HUES64 (cell line): ENCODE measurements around the gene PACRG.

ENCODE experiments used
- H3K27ac ChIP-seq: 2 replicates; pipeline ENCODE4 v1.7.0; 2013; ENCODE audit warnings: low read depth, low read length, inconsistent platforms
- H3K27me3 ChIP-seq: 2 replicates; pipeline ENCODE4 v1.6.1; 2013; ENCODE audit warnings: mild to moderate bottlenecking, low read length; ENCODE audit not compliant: insufficient read depth
- H3K36me3 ChIP-seq: 2 replicates; pipeline ENCODE4 v1.6.1; 2013; ENCODE audit warnings: mild to moderate bottlenecking, low read length; ENCODE audit not compliant: insufficient read depth
- H3K4me1 ChIP-seq: 2 replicates; pipeline ENCODE4 v1.6.1; 2013; ENCODE audit warnings: mild to moderate bottlenecking, low read length, moderate library complexity; ENCODE audit not compliant: insufficient read depth
- H3K4me3 ChIP-seq: 2 replicates; pipeline ENCODE4 v1.5.1; 2013; ENCODE audit warnings: mild to moderate bottlenecking, low read length, moderate library complexity
- H3K9ac ChIP-seq: 2 replicates; pipeline ENCODE4 v1.6.1; 2013; ENCODE audit warnings: mild to moderate bottlenecking, low read depth, low read length
- H3K9me3 ChIP-seq: 2 replicates; pipeline ENCODE4 v1.6.1; 2013; ENCODE audit warnings: low read depth, low read length; ENCODE audit not compliant: insufficient read depth
- WGBS: fragments of 150-250, 120-280 bp; methylation state at CpG from one replicate; pipeline ENCODE4 v1.1.7; 2013; ENCODE audit warnings: missing lambda C conversion rate; 5-methylcytosine and 5-hydroxymethylcytosine counted together

Gene PACRG

DNA sequence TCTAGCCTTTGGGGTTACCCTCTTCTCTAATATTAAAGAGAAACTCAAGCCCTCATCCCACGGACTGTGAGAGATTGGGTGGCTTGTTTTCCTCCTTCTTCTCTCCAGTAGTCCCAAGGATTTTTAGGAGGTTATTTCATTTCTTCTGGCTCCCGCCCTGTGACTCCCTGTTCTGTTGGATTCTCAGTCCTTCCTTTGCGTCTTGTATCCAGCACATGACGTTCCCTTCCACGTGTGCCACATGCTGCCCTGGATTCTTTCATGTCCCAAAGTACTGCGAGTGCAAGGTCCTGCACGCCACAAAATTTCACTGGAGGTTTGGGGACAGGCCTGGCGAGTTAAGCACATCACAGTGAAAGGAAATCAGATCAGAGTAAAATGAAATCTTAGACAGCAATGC, 213.4 kb downstream of the PACRG start:
- H3K27me3 ChIP-seq: no peaks in the 10 kb centered on the region
- no peak overlapping the region for H3K27ac ChIP-seq
- H3K4me1 ChIP-seq: peaks cover 8% of the 10 kb centered on the region
- no peaks in the 10 kb centered on the region for H3K9me3 ChIP-seq
- WGBS: 85% methylated on average over 8 of the region's 8 CpGs
- H3K9ac ChIP-seq: no peak overlapping the region; the same call in 1 of the 2 replicates
- H3K36me3 ChIP-seq: no peaks in the 10 kb centered on the region
- H3K4me3 ChIP-seq: no peak overlapping the region

GRCh38 chr6:162942866-162943265, 215.1 kb downstream of the PACRG start:
- Histone ChIP-seq H3K36me3 (no peaks in the 10 kb centered on the region), H3K9ac (no peak overlapping the region), H3K27me3 (no peaks in the 10 kb centered on the region), H3K4me1 (peaks cover 8% of the 10 kb centered on the region), H3K9me3 (no peaks in the 10 kb centered on the region), H3K27ac (no peak overlapping the region), H3K4me3 (no peak overlapping the region)
- 94% methylated on average over 2 of the region's 2 CpGs for WGBS

DNA sequence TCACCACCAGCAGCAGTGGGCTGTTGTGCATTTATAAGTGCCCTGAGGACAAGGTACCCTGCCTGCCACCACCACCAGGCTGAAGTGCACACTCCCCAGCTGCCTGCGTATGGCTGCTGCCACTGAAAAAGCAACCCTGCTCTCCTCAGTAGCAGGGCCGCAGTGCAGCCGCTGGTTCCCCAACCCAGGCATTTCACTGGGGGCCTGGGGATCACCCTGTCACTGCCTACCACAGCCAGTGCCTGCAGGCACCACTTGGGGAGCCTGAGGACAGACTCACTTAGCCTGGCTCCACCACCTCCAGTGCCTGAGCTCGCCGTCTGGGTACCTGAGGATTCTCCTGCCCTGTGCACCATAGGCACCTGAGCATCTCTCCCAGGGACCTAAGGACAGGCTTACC, 215.6 kb downstream of the PACRG start:
- no peaks in the 10 kb centered on the region for H3K9me3 ChIP-seq
- 87% methylated on average over 5 of the region's 5 CpGs for WGBS
- H3K27ac ChIP-seq: no peak overlapping the region
- no peaks in the 10 kb centered on the region for H3K36me3 ChIP-seq
- peaks cover 8% of the 10 kb centered on the region for H3K4me1 ChIP-seq
- H3K27me3 ChIP-seq: no peaks in the 10 kb centered on the region
- H3K4me3 ChIP-seq: no peak overlapping the region
- H3K9ac ChIP-seq: no peak overlapping the region

GRCh38 chr6:162951164-162951743, 223.5 kb downstream of the PACRG start:
- 90% methylated on average over 4 of the region's 4 CpGs for WGBS
- Histone ChIP-seq H3K27me3 (no peaks in the 10 kb centered on the region), H3K4me3 (no peak overlapping the region), H3K9ac (no peak overlapping the region), H3K36me3 (no peaks in the 10 kb centered on the region), H3K27ac (no peak overlapping the region), H3K4me1 (no peaks in the 10 kb centered on the region), H3K9me3 (no peaks in the 10 kb centered on the region)

DNA sequence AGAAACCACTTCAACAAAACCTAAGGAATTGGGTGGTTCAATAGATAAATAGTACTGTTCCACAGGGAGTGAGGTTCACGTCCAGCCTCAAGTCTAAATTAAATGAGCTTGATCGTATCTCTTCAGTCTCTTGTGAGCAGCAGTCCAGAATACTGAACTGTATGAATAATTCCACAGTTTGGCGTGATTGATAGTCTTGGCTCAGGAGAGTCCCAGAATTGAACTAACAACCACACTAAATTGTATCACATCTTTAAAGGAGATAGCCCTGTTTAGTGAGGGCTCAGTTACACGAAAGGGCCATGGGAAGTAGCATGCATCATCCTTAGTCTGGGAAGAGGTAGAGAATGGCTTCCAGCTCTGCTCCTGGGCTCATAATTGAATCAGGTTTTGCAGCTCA, 224.6 kb downstream of the PACRG start:
- H3K9me3 ChIP-seq: no peaks in the 10 kb centered on the region
- H3K9ac ChIP-seq: no peak overlapping the region
- H3K36me3 ChIP-seq: no peaks in the 10 kb centered on the region
- no peaks in the 10 kb centered on the region for H3K4me1 ChIP-seq
- H3K4me3 ChIP-seq: no peak overlapping the region
- H3K27me3 ChIP-seq: no peaks in the 10 kb centered on the region
- WGBS: 97% methylated on average over 4 of the region's 4 CpGs
- H3K27ac ChIP-seq: no peak overlapping the region

- no peaks in the 10 kb centered on the region for H3K9me3 ChIP-seq
These were observed 229.3 kb downstream of the PACRG start for GRCh38 chr6:162957062-162957461.

DNA sequence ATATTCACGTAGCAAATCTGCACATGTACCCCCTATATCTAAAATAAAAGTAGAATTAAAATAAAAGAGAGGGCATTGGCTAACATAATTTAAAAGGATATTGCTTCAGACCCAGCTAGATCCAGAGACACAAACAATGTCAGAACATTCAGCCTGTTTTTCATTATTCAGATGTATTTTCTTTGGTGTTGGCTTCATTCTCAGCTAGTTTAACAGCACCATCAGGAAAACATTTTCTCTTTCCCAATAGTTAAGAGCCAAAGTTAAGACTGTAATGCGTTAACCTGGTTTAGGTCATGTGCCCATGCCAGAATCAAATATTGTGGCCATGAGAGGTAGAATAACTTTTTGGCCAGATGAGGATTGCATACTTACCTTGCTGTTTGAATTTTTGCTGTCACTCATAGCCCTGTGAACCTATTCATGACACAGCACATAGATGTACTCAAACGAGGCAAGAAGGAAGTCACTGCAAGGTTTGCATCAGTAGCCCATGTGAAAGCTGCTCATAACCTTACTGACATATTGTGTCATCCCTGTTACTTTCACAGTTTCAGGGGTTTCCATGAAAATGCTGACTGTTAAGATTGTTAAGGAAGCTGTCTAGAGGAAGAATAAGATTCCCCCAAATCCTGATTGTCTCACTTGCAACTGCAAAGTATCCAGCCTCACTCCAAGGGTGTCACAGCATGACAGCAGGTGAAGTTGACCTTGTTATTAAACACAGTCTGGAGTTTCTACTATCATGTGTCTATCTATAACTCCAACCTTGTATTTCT, 233.1 kb downstream of the PACRG start:
- WGBS: 87% methylated on average over 2 of the region's 3 CpGs

More at GRCh38 chr6:162957062-162957461, 229.3 kb downstream of the PACRG start:
- no peak overlapping the region for H3K4me3 ChIP-seq
- H3K9ac ChIP-seq: no peak overlapping the region
- 91% methylated on average over 3 of the region's 3 CpGs for WGBS
- H3K27ac ChIP-seq: no peak overlapping the region
- H3K4me1 ChIP-seq: no peaks in the 10 kb centered on the region
- no peaks in the 10 kb centered on the region for H3K27me3 ChIP-seq
- no peaks in the 10 kb centered on the region for H3K36me3 ChIP-seq

DNA sequence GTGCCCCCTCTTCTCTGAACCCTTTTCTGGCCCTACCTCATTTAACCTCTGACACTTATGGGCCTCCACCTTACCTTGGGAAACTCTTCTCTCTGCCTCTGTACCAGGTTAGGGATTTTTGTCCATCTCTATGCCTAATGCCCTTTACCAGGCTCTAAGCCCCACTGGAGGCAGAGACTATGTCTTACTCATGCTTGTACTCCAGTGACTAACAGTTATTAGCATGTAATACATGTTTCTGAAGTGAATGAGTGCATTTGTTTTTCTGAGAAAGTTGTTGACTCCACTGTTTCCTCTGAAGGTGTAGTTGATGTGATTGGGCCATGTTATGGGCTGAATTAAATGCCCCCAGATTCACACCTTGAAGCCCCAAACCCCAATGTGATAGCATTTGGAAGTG, 234.3 kb downstream of the PACRG start:
- no peaks in the 10 kb centered on the region for H3K27me3 ChIP-seq
- H3K4me1 ChIP-seq: no peaks in the 10 kb centered on the region
- H3K9me3 ChIP-seq: no peaks in the 10 kb centered on the region
- H3K36me3 ChIP-seq: no peaks in the 10 kb centered on the region
- H3K9ac ChIP-seq: no peak overlapping the region
- no peak overlapping the region for H3K4me3 ChIP-seq
- H3K27ac ChIP-seq: no peak overlapping the region

More for the DNA sequence above, 233.1 kb downstream of the PACRG start:
- H3K4me1 ChIP-seq: no peaks in the 10 kb centered on the region
- no peaks in the 10 kb centered on the region for H3K27me3 ChIP-seq
- no peak overlapping the region for H3K9ac ChIP-seq
- H3K27ac ChIP-seq: no peak overlapping the region
- H3K9me3 ChIP-seq: no peaks in the 10 kb centered on the region
- no peaks in the 10 kb centered on the region for H3K36me3 ChIP-seq
- H3K4me3 ChIP-seq: no peak overlapping the region

DNA sequence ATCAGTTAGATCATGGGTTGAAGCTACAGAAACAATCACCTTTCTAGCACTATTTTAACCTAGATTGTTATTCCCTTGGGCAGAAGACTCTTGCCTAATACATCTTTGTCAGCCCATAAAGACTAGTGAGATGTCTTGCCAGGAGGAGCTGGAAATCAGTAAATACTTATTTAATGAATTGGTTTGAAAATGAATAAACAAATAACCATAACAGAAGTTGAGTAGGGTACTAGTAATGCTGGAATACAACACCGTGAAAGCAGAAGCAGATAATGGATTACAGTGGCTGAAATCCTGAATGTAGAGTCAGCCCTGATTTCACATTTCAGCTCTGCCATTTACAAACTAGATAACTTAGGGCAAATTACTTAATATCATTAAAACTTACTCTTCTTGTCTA, 236.1 kb downstream of the PACRG start:
- Histone ChIP-seq H3K27me3 (no peaks in the 10 kb centered on the region), H3K9me3 (no peaks in the 10 kb centered on the region), H3K4me1 (no peaks in the 10 kb centered on the region), H3K36me3 (no peaks in the 10 kb centered on the region), H3K9ac (no peak overlapping the region), H3K4me3 (no peak overlapping the region), H3K27ac (no peak overlapping the region)
- 92% methylated on average over 1 of the region's 1 CpG for WGBS

GRCh38 chr6:162964488-162965140, 236.8 kb downstream of the PACRG start:
- Histone ChIP-seq H3K27me3 (no peaks in the 10 kb centered on the region), H3K9me3 (no peaks in the 10 kb centered on the region), H3K27ac (no peak overlapping the region), H3K4me1 (no peaks in the 10 kb centered on the region), H3K9ac (no peak overlapping the region), H3K36me3 (no peaks in the 10 kb centered on the region), H3K4me3 (no peak overlapping the region)
- WGBS: 93% methylated on average over 6 of the region's 6 CpGs

DNA sequence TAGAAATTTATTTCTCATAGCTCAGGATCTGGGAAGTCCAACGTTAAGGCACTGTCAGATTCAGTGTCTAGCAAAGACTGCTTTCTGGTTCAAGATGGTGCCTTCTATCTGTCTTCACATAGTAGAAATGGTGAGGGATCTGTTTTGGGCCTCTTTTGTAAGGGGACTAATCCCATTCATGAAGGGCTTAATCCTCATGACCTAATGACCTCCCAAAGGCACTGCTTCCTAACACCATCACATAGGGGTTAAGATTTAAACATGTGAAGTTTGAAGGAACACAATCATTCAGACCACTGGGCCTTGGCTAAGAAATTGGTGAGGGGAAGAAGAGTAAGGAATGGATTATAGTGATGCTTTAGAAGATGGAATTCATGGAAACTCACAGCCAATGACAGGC, 237.6 kb downstream of the PACRG start:
- H3K27ac ChIP-seq: no peak overlapping the region
- WGBS: 80% methylated on average over 1 of the region's 1 CpG
- no peaks in the 10 kb centered on the region for H3K4me1 ChIP-seq
- no peak overlapping the region for H3K9ac ChIP-seq
- H3K9me3 ChIP-seq: no peaks in the 10 kb centered on the region
- no peak overlapping the region for H3K4me3 ChIP-seq
- H3K36me3 ChIP-seq: no peaks in the 10 kb centered on the region
- H3K27me3 ChIP-seq: no peaks in the 10 kb centered on the region
